Activated B cell treated with CpG ODN at 0.5 μM for 24 hours (primary cell): Measurements from ENCODE around the gene WASL. TPM values are rescaled to one million over a fixed set of nuclear protein-coding genes. Genes with fewer than 3 reads are reported as not detected.

Source experiments
- ATAC-seq: fragments of 200-7000 bp; cut with Tn5 transposase; one replicate; pipeline ENCODE4 v1.10.0; 2021; ENCODE audit warnings: low read depth, mild to moderate bottlenecking, moderate library complexity
- CTCF ChIA-PET: fragments of 350-600 bp; sonication (Branson Sonifier 250); formaldehyde crosslinking; loops from one replicate; lab custom pipeline; 2021; ENCODE audit warnings: antibody characterized with exemption; lab: Charles Lee
- POLR2A ChIA-PET: fragments of 350-600 bp; sonication (Branson Sonifier 250); formaldehyde crosslinking; loops from one replicate; lab custom pipeline; 2021; ENCODE audit warnings: antibody characterized with exemption; lab: Charles Lee
- DNase-seq: peaks from one replicate; pipeline ENCODE4 v3.0.0; 2022
- H3K27ac Mint-ChIP-seq: one replicate; pipeline ENCODE4 v1.8.0; 2020; ENCODE audit warnings: mixed read lengths
- H3K27me3 Mint-ChIP-seq: one replicate; pipeline ENCODE4 v1.8.0; 2021; ENCODE audit warnings: mixed read lengths
- H3K36me3 Mint-ChIP-seq: one replicate; pipeline ENCODE4 v1.8.0; 2021; ENCODE audit warnings: low read depth, mixed read lengths
- H3K4me1 Mint-ChIP-seq: one replicate; pipeline ENCODE4 v1.8.0; 2021; ENCODE audit warnings: mixed read lengths
- H3K4me3 Mint-ChIP-seq: one replicate; pipeline ENCODE4 v1.8.0; 2020; ENCODE audit warnings: mild to moderate bottlenecking, mixed read lengths
- H3K9me3 Mint-ChIP-seq: one replicate; pipeline ENCODE4 v1.8.0; 2020; ENCODE audit warnings: mixed read lengths
- CTCF ChIP-seq: fragments of 200-600 bp; IDR thresholded peaks from one replicate; pipeline ENCODE4 v1.8.0; 2022; ENCODE audit warnings: antibody characterized with exemption, mild to moderate bottlenecking
- intact Hi-C: fragments of 100-400 bp; cut with micrococcal nuclease; formaldehyde crosslinking; loops from one replicate; pipeline ENCODE4 v1.15.1; 2024
- total RNA-seq: library from RNA; stranded (reverse); gene quantifications from 2 replicates; pipeline ENCODE4 v1.2.3, GENCODE V29; 2022

The WASL gene
- total RNA-seq, 1 donor from 2014 or later, result 6.9 TPM

GRCh38 chr7:123665896-123666295 lies 82.9 kb downstream of the WASL start:
- H3K4me1 Mint-ChIP-seq, result no peaks in the 10 kb centered on the region
- no peaks in the 10 kb centered on the region for H3K9me3 Mint-ChIP-seq
- peaks cover 11% of the 10 kb centered on the region for H3K27me3 Mint-ChIP-seq
- no peak overlapping the region for H3K4me3 Mint-ChIP-seq
- intact Hi-C loops, result no loop called here
- ChIA-PET POLR2A (no interaction called here), CTCF (no interaction called here)
- DNase-seq (no peak), ATAC-seq (no peak)
- H3K27ac Mint-ChIP-seq, result no peak overlapping the region
- H3K36me3 Mint-ChIP-seq, result no peaks in the 10 kb centered on the region
- no peak for TF ChIP-seq CTCF

- Mint-ChIP-seq H3K36me3 (no peaks in the 10 kb centered on the region), H3K9me3 (no peaks in the 10 kb centered on the region), H3K27me3 (peaks cover 11% of the 10 kb centered on the region), H3K4me1 (no peaks in the 10 kb centered on the region), H3K4me3 (no peak overlapping the region), H3K27ac (no peak overlapping the region)
- no peak for ATAC-seq
- TF ChIP-seq CTCF, result no peak
- no peak for DNase-seq
- ChIA-PET CTCF (no interaction called here), POLR2A (no interaction called here)
- intact Hi-C loops, result no loop called here
Measured at GRCh38 chr7:123665157-123665556, 83.6 kb downstream of the WASL start.

- intact Hi-C loops, result no loop called here
Measured at GRCh38 chr7:123663200-123663599, 85.6 kb downstream of the WASL start.

GRCh38 chr7:123662755-123663154 lies 86.0 kb downstream of the WASL start:
- DNase-seq (no peak), ATAC-seq (no peak)
- Mint-ChIP-seq H3K4me1 (no peaks in the 10 kb centered on the region), H3K36me3 (no peaks in the 10 kb centered on the region), H3K27me3 (peaks cover 12% of the 10 kb centered on the region), H3K4me3 (no peak overlapping the region), H3K9me3 (no peaks in the 10 kb centered on the region), H3K27ac (no peak overlapping the region)
- intact Hi-C loops, result no loop called here
- ChIA-PET POLR2A (no interaction called here), CTCF (no interaction called here)
- TF ChIP-seq CTCF, result no peak

More at GRCh38 chr7:123663200-123663599, 85.6 kb downstream of the WASL start:
- TF ChIP-seq CTCF, result no peak
- no peaks in the 10 kb centered on the region for H3K4me1 Mint-ChIP-seq
- H3K27me3 Mint-ChIP-seq, result peaks cover 12% of the 10 kb centered on the region
- ChIA-PET POLR2A (no interaction called here), CTCF (no interaction called here)
- DNase-seq (no peak), ATAC-seq (no peak)
- no peak overlapping the region for H3K27ac Mint-ChIP-seq
- H3K36me3 Mint-ChIP-seq, result no peaks in the 10 kb centered on the region
- H3K4me3 Mint-ChIP-seq, result no peak overlapping the region
- H3K9me3 Mint-ChIP-seq, result no peaks in the 10 kb centered on the region

GRCh38 chr7:123662293-123662692 lies 86.5 kb downstream of the WASL start:
- H3K4me3 Mint-ChIP-seq, result no peak overlapping the region
- no peaks in the 10 kb centered on the region for H3K36me3 Mint-ChIP-seq
- ATAC-seq, result no peak
- peaks cover 12% of the 10 kb centered on the region for H3K27me3 Mint-ChIP-seq
- H3K9me3 Mint-ChIP-seq, result no peaks in the 10 kb centered on the region
- TF ChIP-seq CTCF, result no peak
- intact Hi-C loops, result no loop called here
- H3K27ac Mint-ChIP-seq, result no peak overlapping the region
- CTCF ChIA-PET, result no interaction called here
- POLR2A ChIA-PET, result no interaction called here
- no peak for DNase-seq
- no peaks in the 10 kb centered on the region for H3K4me1 Mint-ChIP-seq
